ENCODE measurements around the gene NUTM2E. TPM values are rescaled to one million over a fixed set of nuclear protein-coding genes. Genes with fewer than 3 reads are reported as not detected.
"Not testable (repeated sequence)": the region's sequence is repeated elsewhere in the genome, so short reads cannot be mapped to it uniquely, and the experiment has no call there.

NUTM2E gene, protein sequence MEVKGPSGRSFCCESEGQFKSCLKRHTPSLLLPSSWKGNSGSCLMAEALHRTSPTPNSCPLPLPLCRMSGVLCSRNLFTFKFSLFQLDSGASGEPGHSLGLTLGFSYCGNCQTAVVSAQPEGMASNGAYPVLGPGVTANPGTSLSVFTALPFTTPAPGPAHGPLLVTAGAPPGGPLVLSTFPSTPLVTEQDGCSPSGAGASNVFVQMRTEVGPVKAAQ (N-terminal part only)
- 0.44 and 0.58 TPM in 2 replicates for total RNA-seq

DNA sequence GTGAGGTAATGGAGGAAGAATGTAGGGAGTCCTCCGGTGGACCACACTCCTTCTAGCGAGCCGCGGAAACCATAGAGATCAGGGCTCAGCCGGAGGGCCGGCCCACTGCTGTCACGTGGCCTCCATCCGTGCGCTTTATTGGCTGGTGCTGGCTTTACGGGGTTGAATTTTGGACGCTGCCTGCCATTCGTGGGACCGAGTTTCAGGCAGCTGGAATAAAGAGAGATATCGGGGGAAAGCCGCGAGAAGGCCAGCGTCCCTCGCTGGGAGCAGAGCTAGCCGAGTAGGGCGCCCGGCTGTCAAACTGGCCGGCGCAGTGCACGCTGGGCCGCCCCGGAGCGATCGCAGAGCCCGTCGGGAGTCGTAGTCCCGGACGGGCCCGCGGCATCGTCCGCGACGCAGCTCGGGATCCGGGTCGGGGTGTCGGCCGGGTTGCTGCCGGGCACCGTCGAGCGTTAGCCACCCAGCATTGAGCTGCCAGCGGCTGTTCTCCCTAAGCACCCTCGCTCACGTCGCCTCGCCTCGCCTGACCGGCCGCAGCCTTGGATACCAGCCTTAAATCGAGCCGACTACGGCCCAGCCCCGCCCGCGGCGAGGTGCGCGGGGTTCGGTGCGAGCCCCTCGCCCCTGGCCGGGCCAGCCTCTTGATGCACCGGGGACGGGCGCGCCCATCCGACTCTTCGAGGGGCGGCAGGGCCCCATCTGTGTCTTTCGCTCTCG lies at the start of gene NUTM2E:
NUTM2E (plus strand) TSS at position 244 of the 720 bp plus-strand sequence. CDS start 15,002 bp downstream, outside the sequence.
- H3K9me3 Mint-ChIP-seq; H3K27me3 Mint-ChIP-seq; H3K36me3 Mint-ChIP-seq (ENCODE audit: low read depth); CTCF ChIA-PET; POLR2A ChIA-PET: not testable (repeated sequence)
- DNase-seq (peak; percentile 73), ATAC-seq (ENCODE audit: low read depth) (peak; percentile 87)
- Mint-ChIP-seq H3K4me1 (peaks cover 16% of the 10 kb centered on the region), H3K27ac (peak within 1 kb of the TSS; percentile 86), H3K4me3 (peak within 1 kb of the TSS; percentile 88)
- intact Hi-C loops (cut with micrococcal nuclease): loop anchor here (5.0 to 10.0 kb wide), 3 partner anchors 316 to 1802 kb away; partner anchors contain the start of genes ANXA11 and POLR3A

- H3K4me1 Mint-ChIP-seq; H3K9me3 Mint-ChIP-seq; H3K36me3 Mint-ChIP-seq (ENCODE audit: low read depth); H3K27me3 Mint-ChIP-seq; DNase-seq; H3K4me3 Mint-ChIP-seq; H3K27ac Mint-ChIP-seq; ATAC-seq (ENCODE audit: low read depth); POLR2A ChIA-PET; CTCF ChIA-PET: not testable (repeated sequence)
- intact Hi-C loops (cut with micrococcal nuclease): loop anchor here (5.0 to 10.0 kb wide), 2 partner anchors 147 to 269 kb away; no protein-coding TSS in a partner anchor
These were observed 48.5 kb upstream of the NUTM2E start for GRCh38 chr10:79777997-79778396.

DNA sequence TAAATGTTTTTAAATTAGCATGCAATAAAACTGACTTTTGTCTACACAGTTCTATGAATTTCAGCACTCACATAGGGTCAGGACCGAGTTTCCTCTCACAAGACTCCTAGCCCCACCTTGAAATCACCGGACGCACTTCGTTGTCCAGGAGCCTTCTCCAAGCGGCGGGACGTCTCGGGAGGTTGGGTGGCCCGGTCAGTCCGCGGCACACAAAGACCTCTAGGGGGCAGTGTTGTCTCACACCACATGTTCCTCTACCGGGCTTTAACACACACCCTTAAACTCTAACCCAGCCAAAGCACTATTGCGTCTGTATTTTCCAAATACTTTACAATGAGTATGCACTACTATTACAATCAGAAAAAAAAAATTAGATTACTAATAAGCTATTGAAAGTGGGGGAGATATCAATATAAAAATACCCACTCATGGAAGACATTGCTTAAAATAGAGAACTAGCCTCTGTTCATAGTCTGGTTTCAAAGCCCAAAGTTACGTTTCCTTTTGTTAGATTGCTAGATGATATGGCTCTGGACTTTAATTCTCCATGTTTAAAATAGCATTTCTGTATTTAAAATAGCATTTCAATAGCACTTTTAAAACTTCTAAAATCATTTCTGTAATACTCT lies 47.1 kb upstream of the NUTM2E start:
- POLR2A ChIA-PET; H3K9me3 Mint-ChIP-seq; H3K4me3 Mint-ChIP-seq; H3K27me3 Mint-ChIP-seq; H3K36me3 Mint-ChIP-seq (ENCODE audit: low read depth); H3K27ac Mint-ChIP-seq; H3K4me1 Mint-ChIP-seq: not testable (repeated sequence)
- intact Hi-C loops (cut with micrococcal nuclease): loop anchor here (5.0 to 10.0 kb wide), 2 partner anchors 145 to 268 kb away; no protein-coding TSS in a partner anchor
- CTCF ChIA-PET: interaction anchor here (0.6 to 1.0 kb wide), 2 partner anchors 267 to 279 kb away, joined by 5 read pairs; no protein-coding TSS in a partner anchor
- ATAC-seq (ENCODE audit: low read depth) (peak; percentile 89), DNase-seq (peak; percentile 27)

DNA sequence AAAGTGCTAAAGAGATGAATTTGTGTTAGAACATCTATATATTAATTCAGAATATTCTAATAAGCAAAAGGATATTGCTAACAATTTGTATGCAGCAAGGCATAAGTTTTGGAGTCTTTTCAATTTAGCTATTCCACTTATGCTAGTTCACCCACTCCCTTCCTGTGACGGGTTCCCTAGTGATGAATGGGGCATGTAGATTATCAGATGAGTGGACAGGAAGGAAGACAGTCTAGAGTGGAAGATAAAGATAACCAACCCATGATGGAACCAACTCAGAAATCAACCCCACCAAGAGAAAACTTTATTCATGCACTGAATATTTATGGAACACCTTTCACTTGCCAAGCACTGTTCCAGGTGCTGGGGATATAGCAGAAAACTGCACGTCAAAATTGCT lies 46.5 kb upstream of the NUTM2E start:
- DNase-seq; POLR2A ChIA-PET; H3K9me3 Mint-ChIP-seq; H3K36me3 Mint-ChIP-seq (ENCODE audit: low read depth); ATAC-seq (ENCODE audit: low read depth); CTCF ChIA-PET; H3K4me3 Mint-ChIP-seq; H3K4me1 Mint-ChIP-seq; H3K27ac Mint-ChIP-seq; H3K27me3 Mint-ChIP-seq: not testable (repeated sequence)
- intact Hi-C loops (cut with micrococcal nuclease): loop anchor here (5.0 to 10.0 kb wide), 2 partner anchors 145 to 267 kb away; no protein-coding TSS in a partner anchor

DNA sequence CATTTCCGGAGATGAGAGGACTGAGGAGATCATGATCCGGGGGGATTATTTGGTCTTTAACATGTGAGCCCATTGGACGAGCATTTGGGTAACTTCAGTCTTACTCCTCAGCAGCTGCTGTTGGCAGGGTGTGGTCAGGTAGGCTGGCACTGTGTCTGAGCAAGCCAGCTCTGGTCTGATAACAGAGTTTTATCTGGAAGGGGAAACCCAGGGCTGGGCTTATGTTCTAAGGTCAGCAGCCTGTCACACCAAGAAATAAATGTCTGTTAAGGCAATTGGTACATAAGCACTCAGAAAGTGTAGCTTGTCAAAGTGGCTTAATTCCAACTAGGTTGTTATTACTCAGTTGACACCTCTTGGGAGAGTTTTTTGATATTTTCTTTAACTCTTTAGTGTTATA lies 45.0 kb upstream of the NUTM2E start:
- H3K9me3 Mint-ChIP-seq; intact Hi-C loops (cut with micrococcal nuclease); H3K36me3 Mint-ChIP-seq (ENCODE audit: low read depth); ATAC-seq (ENCODE audit: low read depth); H3K4me1 Mint-ChIP-seq; H3K4me3 Mint-ChIP-seq; CTCF ChIA-PET; POLR2A ChIA-PET; H3K27me3 Mint-ChIP-seq; H3K27ac Mint-ChIP-seq; DNase-seq: not testable (repeated sequence)

GRCh38 chr10:79787455-79787952 lies 39.0 kb upstream of the NUTM2E start:
- H3K27ac Mint-ChIP-seq; H3K27me3 Mint-ChIP-seq; H3K4me3 Mint-ChIP-seq; H3K4me1 Mint-ChIP-seq; H3K36me3 Mint-ChIP-seq (ENCODE audit: low read depth); CTCF ChIA-PET; H3K9me3 Mint-ChIP-seq; intact Hi-C loops (cut with micrococcal nuclease); ATAC-seq (ENCODE audit: low read depth); DNase-seq; POLR2A ChIA-PET: not testable (repeated sequence)

DNA sequence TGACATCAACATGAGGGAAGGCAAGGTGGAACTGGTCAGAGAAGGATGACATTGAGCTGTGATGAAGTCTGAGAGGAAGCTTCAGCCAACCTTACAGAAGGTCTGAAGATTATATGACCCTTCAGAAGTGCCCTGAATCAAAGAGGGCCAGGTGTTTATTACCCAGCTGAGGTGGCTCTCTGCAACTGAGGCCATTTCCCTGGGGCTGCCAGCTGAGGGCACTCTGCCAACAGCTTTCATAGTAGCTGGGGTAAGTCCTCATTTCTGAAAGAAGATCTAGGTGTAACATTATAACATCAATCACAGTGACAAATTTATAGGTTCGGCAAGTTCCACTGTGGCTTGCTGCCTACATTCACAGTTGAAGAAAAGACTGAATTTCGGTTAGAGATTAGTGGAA lies 37.2 kb upstream of the NUTM2E start:
- ATAC-seq (ENCODE audit: low read depth); POLR2A ChIA-PET; intact Hi-C loops (cut with micrococcal nuclease); H3K4me1 Mint-ChIP-seq; H3K4me3 Mint-ChIP-seq; CTCF ChIA-PET; H3K9me3 Mint-ChIP-seq; DNase-seq; H3K27ac Mint-ChIP-seq; H3K27me3 Mint-ChIP-seq: not testable (repeated sequence)
- H3K36me3 Mint-ChIP-seq (ENCODE audit: low read depth): peaks cover 15% of the 10 kb centered on the region

DNA sequence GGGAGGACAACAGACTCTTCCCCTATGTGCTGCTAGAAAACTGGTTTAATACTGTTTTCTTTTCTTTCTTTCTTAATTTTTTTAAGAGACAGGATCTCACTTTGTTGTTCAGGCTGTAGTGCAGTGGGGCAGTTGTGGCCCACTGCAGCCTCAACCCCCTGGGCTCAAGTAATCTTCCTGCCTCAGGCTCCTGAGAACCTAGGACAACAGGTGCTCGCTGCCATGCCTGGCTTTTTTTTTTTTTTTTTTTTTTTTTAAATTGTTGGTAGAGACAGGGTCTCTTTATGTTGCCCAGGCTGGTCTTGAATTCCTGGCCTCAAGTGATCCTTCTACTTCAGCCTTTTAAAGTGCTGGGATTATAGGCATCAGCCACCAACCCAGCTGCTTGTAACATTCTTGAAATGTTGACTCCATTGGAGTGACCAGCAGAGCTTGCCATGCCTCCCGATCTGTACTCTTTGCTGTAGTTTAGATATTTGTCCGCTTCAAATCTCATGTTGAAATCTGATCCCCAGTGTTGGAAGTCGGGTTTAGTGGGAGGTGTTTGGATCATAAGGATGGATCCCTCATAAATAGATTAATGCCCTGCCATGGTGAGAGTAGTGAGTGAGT lies 34.5 kb upstream of the NUTM2E start:
- H3K9me3 Mint-ChIP-seq; CTCF ChIA-PET; H3K27me3 Mint-ChIP-seq; ATAC-seq (ENCODE audit: low read depth); DNase-seq; intact Hi-C loops (cut with micrococcal nuclease); H3K4me3 Mint-ChIP-seq; POLR2A ChIA-PET; H3K27ac Mint-ChIP-seq; H3K4me1 Mint-ChIP-seq: not testable (repeated sequence)
- H3K36me3 Mint-ChIP-seq (ENCODE audit: low read depth): peaks cover 10% of the 10 kb centered on the region

GRCh38 chr10:79799337-79799736 lies 27.2 kb upstream of the NUTM2E start:
- ATAC-seq (ENCODE audit: low read depth); CTCF ChIA-PET; H3K9me3 Mint-ChIP-seq; H3K27me3 Mint-ChIP-seq; POLR2A ChIA-PET; H3K36me3 Mint-ChIP-seq (ENCODE audit: low read depth); intact Hi-C loops (cut with micrococcal nuclease); H3K4me3 Mint-ChIP-seq; H3K4me1 Mint-ChIP-seq; H3K27ac Mint-ChIP-seq; DNase-seq: not testable (repeated sequence)

GRCh38 chr10:79805857-79806256 lies 20.7 kb upstream of the NUTM2E start:
- H3K4me3 Mint-ChIP-seq; intact Hi-C loops (cut with micrococcal nuclease); H3K4me1 Mint-ChIP-seq; DNase-seq; ATAC-seq (ENCODE audit: low read depth); H3K27me3 Mint-ChIP-seq; POLR2A ChIA-PET; CTCF ChIA-PET; H3K27ac Mint-ChIP-seq; H3K9me3 Mint-ChIP-seq; H3K36me3 Mint-ChIP-seq (ENCODE audit: low read depth): not testable (repeated sequence)

DNA sequence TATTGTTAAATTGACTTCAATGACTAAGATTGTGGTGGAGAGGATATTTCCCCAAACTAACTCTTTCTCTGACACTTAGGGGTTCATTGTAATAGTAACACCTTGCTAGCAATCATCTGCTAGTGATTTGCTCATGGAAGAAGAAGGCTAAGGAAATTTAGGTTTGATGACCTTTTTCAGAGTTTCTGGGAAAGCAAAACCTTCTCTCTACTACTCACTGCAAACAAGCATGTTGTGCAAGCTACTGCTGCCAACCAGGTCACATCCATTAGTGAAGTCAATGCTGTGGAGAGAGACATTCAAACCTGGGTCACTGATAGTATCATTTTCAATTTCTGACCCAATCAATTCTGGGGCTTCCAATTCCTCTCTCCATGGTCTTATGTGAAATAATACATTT lies 14.6 kb upstream of the NUTM2E start:
- H3K9me3 Mint-ChIP-seq; H3K36me3 Mint-ChIP-seq (ENCODE audit: low read depth); POLR2A ChIA-PET; H3K27me3 Mint-ChIP-seq; H3K4me3 Mint-ChIP-seq; CTCF ChIA-PET; H3K4me1 Mint-ChIP-seq; DNase-seq; intact Hi-C loops (cut with micrococcal nuclease); ATAC-seq (ENCODE audit: low read depth); H3K27ac Mint-ChIP-seq: not testable (repeated sequence)

Measured in activated B cell treated with CpG ODN at 0.5 μM for 24 hours (primary cell).